HuH-7 (cell line): Measurements from ENCODE around the gene GTF2F2.

Source experiments
- DNase-seq: peaks from one replicate; pipeline ENCODE4 v3.0.0; 2011; ENCODE audit warnings: low spot score

The GTF2F2 gene

GRCh38 chr13:45119991-45120864 lies at the start of gene GTF2F2:
Gene GTF2F2 (plus strand): TSS chr13:45120510. CDS start chr13:45120656, 146 bp downstream.
- peak; percentile 61 for DNase-seq

- no peak for DNase-seq
Measured at GRCh38 chr13:45073809-45074208, 46.5 kb upstream of the GTF2F2 start.

GRCh38 chr13:45074721-45075120 lies 45.6 kb upstream of the GTF2F2 start:
- DNase-seq = no peak

- no peak for DNase-seq
Measured at GRCh38 chr13:45078003-45078402, 42.3 kb upstream of the GTF2F2 start.

- no peak for DNase-seq
Measured at GRCh38 chr13:45082964-45083363, 37.3 kb upstream of the GTF2F2 start.

GRCh38 chr13:45084515-45084914 lies 35.8 kb upstream of the GTF2F2 start:
- no peak for DNase-seq

GRCh38 chr13:45086484-45086883 lies 33.8 kb upstream of the GTF2F2 start:
- DNase-seq = no peak

- DNase-seq = no peak
Measured at GRCh38 chr13:45092663-45093062, 27.6 kb upstream of the GTF2F2 start.

GRCh38 chr13:45100573-45101262 lies 19.6 kb upstream of the GTF2F2 start:
- DNase-seq = no peak

- no peak for DNase-seq
Measured at GRCh38 chr13:45101327-45102018, 18.8 kb upstream of the GTF2F2 start.

- no peak for DNase-seq
Measured at GRCh38 chr13:45102136-45102507, 18.2 kb upstream of the GTF2F2 start.

GRCh38 chr13:45103449-45103848 lies 16.9 kb upstream of the GTF2F2 start:
- DNase-seq = no peak

- DNase-seq = no peak
Measured at GRCh38 chr13:45104261-45104660, 16.0 kb upstream of the GTF2F2 start.

- no peak for DNase-seq
Measured at GRCh38 chr13:45105895-45106294, 14.4 kb upstream of the GTF2F2 start.

GRCh38 chr13:45107539-45107938 lies 12.8 kb upstream of the GTF2F2 start:
- no peak for DNase-seq

GRCh38 chr13:45108716-45109101 lies 11.6 kb upstream of the GTF2F2 start:
- DNase-seq = no peak

- no peak for DNase-seq
Measured at GRCh38 chr13:45109102-45109720, 11.1 kb upstream of the GTF2F2 start.

GRCh38 chr13:45113233-45114224 lies 6.8 kb upstream of the GTF2F2 start:
- no peak for DNase-seq

- no peak for DNase-seq
Measured at GRCh38 chr13:45119469-45119990, 780 bp upstream of the GTF2F2 start.

- DNase-seq = no peak
Measured at GRCh38 chr13:45120967-45121831, 889 bp downstream of the GTF2F2 start.
